CD4-positive, alpha-beta T cell (primary cell): ENCODE results near the gene ANKRD13B. TPM values are rescaled to one million over a fixed set of nuclear protein-coding genes. Genes with fewer than 3 reads are reported as not detected.

ENCODE experiments used
- ATAC-seq: fragments of 200-7000 bp; cut with Tn5 transposase; one replicate; pipeline ENCODE4 v1.10.0; 2022; ENCODE audit warnings: mild to moderate bottlenecking; ENCODE audit not compliant: poor library complexity
- CTCF ChIA-PET: fragments of 350-600 bp; sonication (Branson Sonifier 250); formaldehyde crosslinking; loops from one replicate; lab custom pipeline; 2021; ENCODE audit warnings: antibody characterized with exemption, inconsistent platforms; lab: Charles Lee
- POLR2A ChIA-PET: fragments of 350-600 bp; sonication (Branson Sonifier 250); formaldehyde crosslinking; loops from one replicate; lab custom pipeline; 2021; ENCODE audit warnings: antibody characterized with exemption, inconsistent platforms; lab: Charles Lee
- DNase-seq, 14 experiments: peaks; one replicate each; pipeline ENCODE4 v3.0.0-alpha.2; 2013 to 2020; ENCODE audit warnings: mixed read lengths in 2 of 14
- H3K27ac ChIP-seq, 2 donors: one replicate each; pipeline versions ENCODE4 v1.5.1 to v1.7.0; 2013; ENCODE audit warnings: low read length in 2 of 2, low read depth in 1 of 2, mild to moderate bottlenecking in 1 of 2
- H3K27me3 ChIP-seq, 2 experiments: 1 replicate in 1 of 2; 2 replicates in 1 of 2; pipeline versions ENCODE4 v1.6.1 to v1.7.0; 2013; ENCODE audit warnings: low read length in 2 of 2, control low read depth in 1 of 2, mild to moderate bottlenecking in 1 of 2, moderate library complexity in 1 of 2; ENCODE audit not compliant: insufficient read depth in 2 of 2, control insufficient read depth in 1 of 2
- H3K36me3 ChIP-seq: one replicate; pipeline ENCODE4 v1.6.1; 2013; ENCODE audit warnings: low read length, control low read depth; ENCODE audit not compliant: insufficient read depth
- H3K4me1 ChIP-seq: one replicate; pipeline ENCODE4 v1.6.1; 2013; ENCODE audit warnings: low read length, control low read depth; ENCODE audit not compliant: insufficient read depth
- H3K4me3 ChIP-seq: one replicate; pipeline ENCODE4 v1.5.1; 2013; ENCODE audit warnings: mild to moderate bottlenecking, low read length, moderate library complexity
- H3K9me3 ChIP-seq, 2 experiments: 1 replicate in 1 of 2; 2 replicates in 1 of 2; pipeline versions ENCODE4 v1.6.1 to v1.7.0; 2013; ENCODE audit warnings: low read length in 2 of 2, mild to moderate bottlenecking in 2 of 2, control low read depth in 1 of 2, moderate library complexity in 1 of 2; ENCODE audit not compliant: control insufficient read depth in 1 of 2, insufficient read depth in 1 of 2
- H3K27ac Mint-ChIP-seq: one replicate; pipeline ENCODE4 v1.8.0; 2020; ENCODE audit warnings: mixed read lengths
- H3K27me3 Mint-ChIP-seq: one replicate; pipeline ENCODE4 v1.8.0; 2021; ENCODE audit warnings: mixed read lengths
- H3K36me3 Mint-ChIP-seq: one replicate; pipeline ENCODE4 v1.8.0; 2021; ENCODE audit warnings: low read depth, mixed read lengths
- H3K4me1 Mint-ChIP-seq: one replicate; pipeline ENCODE4 v1.8.0; 2021; ENCODE audit warnings: low read depth, mixed read lengths
- H3K4me3 Mint-ChIP-seq: one replicate; pipeline ENCODE4 v1.8.0; 2020; ENCODE audit warnings: mild to moderate bottlenecking, mixed read lengths
- H3K9me3 Mint-ChIP-seq: one replicate; pipeline ENCODE4 v1.8.0; 2020; ENCODE audit warnings: mixed read lengths
- intact Hi-C, 2 experiments: fragments of 100-400 bp; cut with DNase I in 1 of 2; cut with micrococcal nuclease in 1 of 2; formaldehyde crosslinking; loops; one replicate each; pipeline versions ENCODE4 v1.15.1 to v1.9.0; 2023 to 2025; cut with DNase I, micrococcal nuclease
- total RNA-seq, 174 experiments: library from RNA in 2 of 174; stranded (reverse) in 2 of 174; gene quantifications; one replicate each; pipeline ENCODE4 v1.2.3 and lab custom pipeline; 2021 to 2026
- TF ChIP-seq, protein P1 (sequence below): fragments of 200-600 bp; IDR thresholded peaks from one replicate; pipeline ENCODE4 v1.8.0; 2022; ENCODE audit warnings: antibody characterized with exemption, mild to moderate bottlenecking

ANKRD13B gene
- total RNA-seq, 2 experiments from 2014 or later = 2.1 to 3.0 TPM

GRCh38 chr17:29640413-29640812 is 47.5 kb downstream of the ANKRD13B start:
- no peak overlapping the region for H3K27ac ChIP-seq
- no peak for ATAC-seq
- ChIA-PET POLR2A (interaction anchor here (1.2 to 2.2 kb wide), 3 partner anchors 13 to 139 kb away, joined by 4 to 16 read pairs (median 15); no protein-coding TSS in a partner anchor), CTCF (interaction anchor here (0.9 to 4.3 kb wide), 10 partner anchors 23 to 291 kb away, joined by 3 to 31 read pairs (median 10); no protein-coding TSS in a partner anchor)
- Mint-ChIP-seq H3K27me3 (no peaks in the 10 kb centered on the region), H3K36me3 (peaks cover 56% of the 10 kb centered on the region), H3K27ac (peak overlapping the region; percentile 77), H3K4me3 (no peak overlapping the region), H3K9me3 (no peaks in the 10 kb centered on the region), H3K4me1 (peaks cover 12% of the 10 kb centered on the region)
- no peaks in the 10 kb centered on the region for H3K27me3 ChIP-seq
- no peak for DNase-seq
- no peaks in the 10 kb centered on the region for H3K4me1 ChIP-seq
- no peaks in the 10 kb centered on the region for H3K9me3 ChIP-seq
- H3K4me3 ChIP-seq = no peak overlapping the region
- TF ChIP-seq, protein P1, sequence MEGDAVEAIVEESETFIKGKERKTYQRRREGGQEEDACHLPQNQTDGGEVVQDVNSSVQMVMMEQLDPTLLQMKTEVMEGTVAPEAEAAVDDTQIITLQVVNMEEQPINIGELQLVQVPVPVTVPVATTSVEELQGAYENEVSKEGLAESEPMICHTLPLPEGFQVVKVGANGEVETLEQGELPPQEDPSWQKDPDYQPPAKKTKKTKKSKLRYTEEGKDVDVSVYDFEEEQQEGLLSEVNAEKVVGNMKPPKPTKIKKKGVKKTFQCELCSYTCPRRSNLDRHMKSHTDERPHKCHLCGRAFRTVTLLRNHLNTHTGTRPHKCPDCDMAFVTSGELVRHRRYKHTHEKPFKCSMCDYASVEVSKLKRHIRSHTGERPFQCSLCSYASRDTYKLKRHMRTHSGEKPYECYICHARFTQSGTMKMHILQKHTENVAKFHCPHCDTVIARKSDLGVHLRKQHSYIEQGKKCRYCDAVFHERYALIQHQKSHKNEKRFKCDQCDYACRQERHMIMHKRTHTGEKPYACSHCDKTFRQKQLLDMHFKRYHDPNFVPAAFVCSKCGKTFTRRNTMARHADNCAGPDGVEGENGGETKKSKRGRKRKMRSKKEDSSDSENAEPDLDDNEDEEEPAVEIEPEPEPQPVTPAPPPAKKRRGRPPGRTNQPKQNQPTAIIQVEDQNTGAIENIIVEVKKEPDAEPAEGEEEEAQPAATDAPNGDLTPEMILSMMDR = no peak
- intact Hi-C loops = loop anchor here in 1 of 2 experiments (5.0 kb wide), 1 partner anchor 292 kb away; the partner anchor contains the start of gene SSH2
- H3K36me3 ChIP-seq = peaks cover 40% of the 10 kb centered on the region

DNA sequence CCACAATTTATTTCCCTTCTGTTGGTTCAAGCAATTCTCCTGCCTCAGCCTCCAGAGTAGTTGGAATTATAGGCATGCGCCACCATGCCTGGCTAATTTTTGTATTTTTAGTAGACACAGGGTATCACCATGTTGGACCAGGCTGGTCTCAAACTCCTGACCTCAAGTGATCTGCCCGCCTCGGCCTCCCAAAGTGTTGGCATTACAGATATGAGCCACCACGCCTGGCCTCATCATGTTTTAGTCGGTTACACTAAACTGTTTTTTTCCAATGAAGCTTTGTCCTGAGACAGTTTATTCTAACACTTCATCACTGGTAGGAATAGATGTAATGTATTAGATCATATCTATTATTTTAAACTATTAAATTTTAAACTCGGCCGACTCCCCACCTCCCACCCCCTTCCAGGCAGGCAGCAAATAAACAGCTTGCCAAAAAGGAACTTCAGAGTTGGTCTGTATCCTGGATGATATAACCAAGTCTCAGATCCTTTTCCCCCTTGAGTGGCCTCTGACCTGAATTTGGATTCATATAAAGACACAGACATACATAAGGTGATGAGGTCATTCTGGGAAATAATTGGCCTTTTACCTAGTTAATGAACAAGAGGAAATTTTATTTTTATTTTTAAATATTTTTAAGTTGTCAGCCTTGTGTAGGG is 48.2 kb downstream of the ANKRD13B start:
- TF ChIP-seq, protein P1 = no peak
- H3K36me3 Mint-ChIP-seq = peaks cover 56% of the 10 kb centered on the region
- no peak overlapping the region for H3K27ac ChIP-seq
- H3K9me3 ChIP-seq = no peaks in the 10 kb centered on the region
- no peak overlapping the region for H3K4me3 ChIP-seq
- POLR2A ChIA-PET = interaction anchor here (0.6 to 1.2 kb wide), 3 partner anchors 13 to 146 kb away, joined by 3 to 4 read pairs (median 4); no protein-coding TSS in a partner anchor
- no peaks in the 10 kb centered on the region for H3K4me1 ChIP-seq
- ATAC-seq (no peak), DNase-seq (no peak)
- no peaks in the 10 kb centered on the region for H3K9me3 Mint-ChIP-seq
- no peak overlapping the region for H3K4me3 Mint-ChIP-seq
- no peaks in the 10 kb centered on the region for H3K27me3 ChIP-seq
- intact Hi-C loops = loop anchor here in 1 of 2 experiments (5.0 kb wide), 1 partner anchor 291 kb away; the partner anchor contains the start of gene SSH2
- CTCF ChIA-PET = interaction anchor here (0.5 to 4.3 kb wide), 6 partner anchors 24 to 194 kb away, joined by 3 to 15 read pairs (median 4); no protein-coding TSS in a partner anchor
- H3K27me3 Mint-ChIP-seq = no peaks in the 10 kb centered on the region
- peak overlapping the region; percentile 77 for H3K27ac Mint-ChIP-seq
- H3K36me3 ChIP-seq = peaks cover 40% of the 10 kb centered on the region
- peaks cover 12% of the 10 kb centered on the region for H3K4me1 Mint-ChIP-seq

DNA sequence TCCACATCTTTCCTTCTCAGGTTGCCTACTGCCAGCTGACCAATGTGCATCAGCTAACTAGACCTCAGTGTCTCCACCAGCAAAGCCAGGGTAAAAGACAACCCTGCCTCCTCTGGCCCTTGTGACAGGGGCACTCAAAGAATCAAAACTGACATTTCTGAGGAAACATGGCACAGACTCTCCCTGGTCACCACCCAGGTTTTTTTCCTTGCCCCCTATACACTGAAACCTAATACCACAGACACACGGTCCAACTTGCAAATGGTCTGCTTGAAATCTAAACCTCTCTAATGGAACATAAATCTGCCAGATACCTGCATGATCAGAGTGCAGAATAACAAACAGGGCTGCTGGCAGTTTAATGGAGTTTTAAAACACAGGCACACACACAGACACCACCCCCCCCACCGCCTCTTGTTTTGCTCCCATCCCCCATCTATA is 49.3 kb downstream of the ANKRD13B start:
- TF ChIP-seq, protein P1 = no peak
- H3K4me3 Mint-ChIP-seq = no peak overlapping the region
- H3K36me3 Mint-ChIP-seq = peaks cover 49% of the 10 kb centered on the region
- DNase-seq (no peak), ATAC-seq (no peak)
- ChIA-PET CTCF (interaction anchor here (1.3 to 4.3 kb wide), 4 partner anchors 25 to 137 kb away, joined by 3 to 15 read pairs (median 8); no protein-coding TSS in a partner anchor), POLR2A (interaction anchor here (1.0 kb wide), 1 partner anchor 15 kb away, joined by 3 read pairs; no protein-coding TSS in a partner anchor)
- peaks cover 12% of the 10 kb centered on the region for H3K4me1 Mint-ChIP-seq
- no peaks in the 10 kb centered on the region for H3K9me3 Mint-ChIP-seq
- Histone ChIP-seq H3K9me3 (no peaks in the 10 kb centered on the region), H3K4me1 (no peaks in the 10 kb centered on the region), H3K27me3 (no peaks in the 10 kb centered on the region), H3K4me3 (no peak overlapping the region), H3K27ac (peak overlapping the region in 1 of 2 donors; percentile 32), H3K36me3 (peaks cover 39% of the 10 kb centered on the region)
- intact Hi-C loops = loop anchor here in 1 of 2 experiments (5.0 kb wide), 1 partner anchor 290 kb away; the partner anchor contains the start of gene SSH2
- H3K27ac Mint-ChIP-seq = peak overlapping the region; percentile 77
- no peaks in the 10 kb centered on the region for H3K27me3 Mint-ChIP-seq
